Activated naive CD4-positive, alpha-beta T cell treated with anti-CD3 and anti-CD28 coated beads, Interleukin-2, amount 50 U/mL, for 24 hours (primary cell): ENCODE results near the gene SUN2.

Experiments
- H3K27ac Mint-ChIP-seq: one replicate; pipeline ENCODE4 v1.8.0; 2021; ENCODE audit warnings: mild to moderate bottlenecking, mixed read lengths
- H3K27me3 Mint-ChIP-seq: one replicate; pipeline ENCODE4 v1.8.0; 2021; ENCODE audit warnings: mixed read lengths
- H3K36me3 Mint-ChIP-seq: one replicate; pipeline ENCODE4 v1.8.0; 2021; ENCODE audit warnings: mixed read lengths
- H3K4me1 Mint-ChIP-seq: one replicate; pipeline ENCODE4 v1.8.0; 2021; ENCODE audit warnings: mixed read lengths
- H3K4me3 Mint-ChIP-seq: one replicate; pipeline ENCODE4 v1.8.0; 2021; ENCODE audit warnings: mild to moderate bottlenecking, mixed read lengths
- H3K9me3 Mint-ChIP-seq: one replicate; pipeline ENCODE4 v1.8.0; 2021; ENCODE audit warnings: mixed read lengths

Gene SUN2

DNA sequence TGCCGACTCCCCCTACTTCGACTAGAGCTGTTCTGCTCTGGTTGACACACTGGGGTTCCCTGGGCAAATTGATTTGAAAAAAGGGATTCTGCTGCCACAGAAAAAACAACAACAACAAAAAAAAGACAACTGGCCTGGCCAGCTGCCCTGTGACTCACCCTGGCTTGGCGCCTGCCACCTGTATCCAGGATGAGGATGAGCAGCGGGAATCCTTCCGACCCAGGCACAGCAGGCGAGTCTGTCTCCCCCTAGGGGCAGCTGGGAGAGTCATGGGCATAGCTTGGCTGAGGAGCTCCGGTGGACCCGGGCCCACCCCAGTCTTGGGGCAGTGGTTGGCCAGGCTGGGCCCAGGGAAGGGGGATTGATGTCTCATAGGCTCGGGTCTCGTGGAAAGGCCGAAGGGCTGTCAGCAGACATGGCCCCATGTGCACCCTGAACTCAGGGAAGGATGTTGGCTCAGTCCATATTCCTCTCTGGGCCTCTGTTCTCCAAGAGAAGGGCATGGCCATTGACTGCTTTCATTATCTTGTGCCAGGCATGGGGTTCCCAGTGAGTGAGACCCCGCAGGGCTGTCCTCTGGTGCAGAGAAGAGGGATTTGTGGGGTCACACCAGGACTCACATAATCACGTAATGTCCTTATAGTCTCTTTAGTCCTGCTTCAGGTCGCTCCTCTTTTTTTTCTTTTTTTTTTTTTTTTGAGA lies 10.4 kb upstream of the SUN2 start:
- no peak overlapping the region for H3K27ac Mint-ChIP-seq
- H3K4me1 Mint-ChIP-seq = peaks cover 13% of the 10 kb centered on the region

DNA sequence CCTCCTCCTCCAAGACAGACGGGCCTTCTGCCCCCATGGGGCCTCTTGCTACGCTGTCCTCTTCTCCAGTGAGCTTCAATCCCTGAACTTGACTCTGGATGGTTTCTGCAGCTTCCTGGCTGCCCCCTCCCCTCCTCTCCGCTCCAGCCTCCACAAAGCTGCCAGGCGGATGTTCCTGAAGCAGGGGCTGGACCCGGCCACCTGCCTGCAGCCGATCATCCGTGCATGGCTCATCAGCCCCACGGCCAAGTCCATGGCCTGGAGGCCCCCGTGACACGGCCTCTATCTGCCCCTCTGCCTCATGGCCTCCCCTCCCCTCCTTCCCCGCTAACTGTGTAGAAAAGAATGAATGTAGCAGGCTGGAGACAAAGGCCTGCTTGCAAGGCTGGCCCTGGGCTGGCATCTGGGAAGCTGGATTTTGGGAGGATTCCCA lies 6.8 kb upstream of the SUN2 start:
- Mint-ChIP-seq H3K4me3 (no peak overlapping the region), H3K27me3 (no peaks in the 10 kb centered on the region), H3K36me3 (no peaks in the 10 kb centered on the region), H3K4me1 (peaks cover 33% of the 10 kb centered on the region), H3K27ac (no peak overlapping the region), H3K9me3 (no peaks in the 10 kb centered on the region)

More for the DNA sequence above, 10.4 kb upstream of the SUN2 start:
- Mint-ChIP-seq H3K27me3 (no peaks in the 10 kb centered on the region), H3K9me3 (no peaks in the 10 kb centered on the region), H3K36me3 (no peaks in the 10 kb centered on the region), H3K4me3 (no peak overlapping the region)

DNA sequence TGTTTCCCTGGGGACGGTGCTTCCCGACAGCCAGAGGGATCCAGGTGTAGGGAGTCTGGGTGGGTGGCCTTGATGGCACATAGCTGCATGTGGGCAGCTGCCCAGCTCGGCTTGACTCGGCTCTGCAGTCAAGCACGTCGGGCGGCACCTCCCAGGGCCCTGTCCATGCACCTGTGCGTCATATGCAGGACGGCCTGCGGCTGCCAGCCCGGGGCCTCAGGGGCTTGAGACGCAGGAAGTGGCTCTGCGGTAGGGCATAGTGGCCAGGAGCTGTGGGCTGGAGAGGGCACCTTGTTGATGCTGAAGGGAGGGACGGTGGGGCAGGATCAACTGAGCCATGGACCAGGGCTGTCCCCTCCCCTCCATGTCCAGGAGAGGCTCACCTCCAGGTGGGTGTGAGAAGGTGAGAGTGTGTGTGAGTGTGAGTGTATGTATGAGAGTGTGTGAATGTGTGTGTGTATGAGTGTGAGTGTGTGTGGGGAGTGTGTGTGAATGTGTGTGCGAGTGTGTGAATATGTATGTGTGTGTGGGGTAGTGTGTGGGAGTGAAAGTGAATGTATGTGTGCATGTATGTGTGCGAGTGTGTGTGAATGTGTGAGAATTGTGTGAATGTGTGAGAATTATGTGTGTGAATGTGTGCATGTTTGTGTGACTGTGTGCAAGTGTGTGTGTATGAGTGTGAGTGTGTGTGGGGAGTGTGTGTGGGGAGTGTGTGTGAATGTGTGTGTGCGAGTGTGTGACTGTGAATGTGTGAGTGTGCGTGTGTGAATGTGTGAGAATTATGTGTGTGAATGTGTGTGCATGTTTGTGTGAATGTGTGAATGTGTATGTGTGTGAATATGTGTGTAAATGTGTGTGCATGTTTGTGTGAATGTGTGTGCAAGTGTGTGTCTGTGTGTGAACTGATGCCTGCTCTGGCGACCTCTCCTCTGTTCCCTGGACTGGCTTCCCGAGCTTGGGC lies 5.7 kb upstream of the SUN2 start:
- H3K4me3 Mint-ChIP-seq = no peak overlapping the region
- H3K27me3 Mint-ChIP-seq = no peaks in the 10 kb centered on the region
- no peak overlapping the region for H3K27ac Mint-ChIP-seq
- peaks cover 43% of the 10 kb centered on the region for H3K4me1 Mint-ChIP-seq
- no peaks in the 10 kb centered on the region for H3K36me3 Mint-ChIP-seq
- no peaks in the 10 kb centered on the region for H3K9me3 Mint-ChIP-seq

DNA sequence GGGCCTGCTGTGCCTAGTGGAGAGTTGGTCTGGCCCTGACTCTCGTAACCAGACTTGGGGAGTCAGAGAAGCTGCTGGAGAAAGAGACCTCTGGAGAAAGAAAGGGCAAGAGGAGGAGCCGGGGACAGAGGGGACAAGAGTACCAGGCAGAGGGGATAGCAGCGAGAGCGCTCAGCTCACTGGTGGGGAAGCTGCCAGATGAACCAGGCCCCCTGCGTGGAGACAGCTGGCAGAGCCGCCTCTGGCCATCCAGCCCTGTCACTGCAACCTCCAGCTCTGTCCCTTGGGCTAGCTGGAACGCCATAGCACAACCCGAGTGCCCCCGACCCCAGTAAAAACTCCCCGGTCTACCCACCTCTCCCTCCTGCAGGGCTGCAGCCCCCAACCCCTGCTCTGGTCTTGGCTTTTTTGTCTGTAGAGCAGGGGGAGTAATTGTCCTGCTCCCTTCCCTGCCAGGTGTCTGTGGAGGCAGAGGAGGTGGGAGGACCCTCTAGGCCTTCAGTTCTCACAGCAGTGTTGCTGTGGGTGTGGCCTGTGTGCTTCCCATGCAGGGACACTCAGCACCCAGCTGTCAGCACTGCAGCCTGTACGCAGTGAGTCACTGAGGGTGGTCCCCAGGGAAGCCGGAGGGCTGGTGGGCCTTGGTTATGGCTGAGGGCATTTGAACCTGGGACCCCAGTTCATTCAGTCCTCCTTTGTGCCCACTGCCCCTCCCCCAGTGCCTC lies 4.8 kb upstream of the SUN2 start:
- Mint-ChIP-seq H3K4me3 (no peak overlapping the region), H3K9me3 (no peaks in the 10 kb centered on the region), H3K4me1 (peaks cover 37% of the 10 kb centered on the region), H3K27ac (peak overlapping the region; percentile 12), H3K36me3 (no peaks in the 10 kb centered on the region), H3K27me3 (no peaks in the 10 kb centered on the region)

DNA sequence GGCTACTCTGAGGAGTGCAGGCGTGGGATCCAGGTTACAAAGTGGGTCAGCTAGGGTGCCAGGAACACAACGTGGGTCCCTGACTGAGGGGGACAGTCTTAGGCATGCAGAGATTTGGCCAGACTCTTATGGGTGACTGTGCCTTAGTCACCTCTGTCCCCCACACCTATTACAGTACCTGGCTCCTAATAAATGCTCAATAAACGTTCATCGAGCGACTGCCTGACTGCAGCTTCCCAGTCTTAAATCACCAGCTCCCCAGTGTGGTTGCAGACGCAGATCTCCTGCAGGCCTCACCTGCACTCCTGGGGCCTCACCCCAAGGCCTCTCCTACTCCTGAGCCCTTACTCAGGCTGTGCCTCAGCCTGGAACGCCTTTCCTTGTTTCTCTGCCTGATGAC lies 3.2 kb upstream of the SUN2 start:
- Mint-ChIP-seq H3K9me3 (no peaks in the 10 kb centered on the region), H3K4me3 (no peak overlapping the region), H3K27me3 (no peaks in the 10 kb centered on the region), H3K4me1 (peaks cover 45% of the 10 kb centered on the region), H3K27ac (peak overlapping the region; percentile 32), H3K36me3 (no peaks in the 10 kb centered on the region)

DNA sequence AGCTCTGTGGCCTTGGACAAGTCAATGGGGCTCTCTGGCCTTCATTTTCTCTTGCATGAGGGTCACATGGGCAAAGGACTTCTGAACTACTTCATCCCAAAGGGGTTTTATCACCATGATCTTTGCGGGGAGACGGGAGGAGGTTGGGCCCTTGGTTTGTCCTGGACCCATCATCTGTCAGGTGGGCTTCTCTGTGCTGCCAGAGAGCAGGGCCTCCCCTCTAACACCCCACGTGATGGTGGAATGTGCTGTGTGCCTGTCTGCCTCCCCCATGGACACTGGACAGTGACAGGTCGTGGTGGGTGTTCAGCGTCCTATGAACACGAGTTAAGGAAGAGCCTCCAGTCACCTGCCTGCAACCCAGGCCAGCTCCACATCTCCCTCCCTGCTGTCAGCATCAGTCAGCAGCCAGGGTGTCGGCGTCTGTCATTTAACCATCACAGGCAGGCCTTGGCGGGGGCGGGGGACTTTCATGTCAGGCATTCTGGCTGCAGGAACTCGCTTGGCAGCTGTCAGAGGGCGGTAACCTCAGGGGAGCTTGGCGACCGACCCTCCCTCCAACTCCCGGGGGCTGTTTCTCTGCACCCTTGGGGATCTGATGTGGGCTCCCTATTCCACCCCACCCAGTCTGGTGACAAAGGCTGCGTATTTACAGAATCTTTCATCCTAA lies 2.6 kb upstream of the SUN2 start:
- H3K27me3 Mint-ChIP-seq = no peaks in the 10 kb centered on the region
- H3K9me3 Mint-ChIP-seq = no peaks in the 10 kb centered on the region
- H3K4me1 Mint-ChIP-seq = peaks cover 51% of the 10 kb centered on the region
- H3K36me3 Mint-ChIP-seq = no peaks in the 10 kb centered on the region
- H3K4me3 Mint-ChIP-seq = peak overlapping the region; percentile 1
- H3K27ac Mint-ChIP-seq = peak overlapping the region; percentile 37

DNA sequence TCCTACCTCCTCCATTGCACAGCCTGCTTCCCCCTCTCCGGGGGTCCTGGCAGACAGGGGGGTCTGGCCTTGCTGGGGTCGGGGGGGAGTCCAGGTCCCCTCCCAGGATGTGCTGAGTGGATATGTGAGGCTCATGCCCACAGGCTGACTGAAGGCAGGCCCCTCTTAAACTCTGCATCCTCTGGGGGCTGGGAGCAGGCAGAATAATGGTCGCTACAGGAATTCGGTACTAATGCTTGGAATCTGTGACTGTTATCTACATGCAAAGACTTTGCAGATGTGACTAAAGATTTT lies 1.6 kb upstream of the SUN2 start:
- no peaks in the 10 kb centered on the region for H3K27me3 Mint-ChIP-seq
- no peaks in the 10 kb centered on the region for H3K9me3 Mint-ChIP-seq
- H3K4me1 Mint-ChIP-seq = peaks cover 61% of the 10 kb centered on the region
- peak overlapping the region; percentile 70 for H3K27ac Mint-ChIP-seq
- H3K4me3 Mint-ChIP-seq = peak overlapping the region; percentile 90
- no peaks in the 10 kb centered on the region for H3K36me3 Mint-ChIP-seq

DNA sequence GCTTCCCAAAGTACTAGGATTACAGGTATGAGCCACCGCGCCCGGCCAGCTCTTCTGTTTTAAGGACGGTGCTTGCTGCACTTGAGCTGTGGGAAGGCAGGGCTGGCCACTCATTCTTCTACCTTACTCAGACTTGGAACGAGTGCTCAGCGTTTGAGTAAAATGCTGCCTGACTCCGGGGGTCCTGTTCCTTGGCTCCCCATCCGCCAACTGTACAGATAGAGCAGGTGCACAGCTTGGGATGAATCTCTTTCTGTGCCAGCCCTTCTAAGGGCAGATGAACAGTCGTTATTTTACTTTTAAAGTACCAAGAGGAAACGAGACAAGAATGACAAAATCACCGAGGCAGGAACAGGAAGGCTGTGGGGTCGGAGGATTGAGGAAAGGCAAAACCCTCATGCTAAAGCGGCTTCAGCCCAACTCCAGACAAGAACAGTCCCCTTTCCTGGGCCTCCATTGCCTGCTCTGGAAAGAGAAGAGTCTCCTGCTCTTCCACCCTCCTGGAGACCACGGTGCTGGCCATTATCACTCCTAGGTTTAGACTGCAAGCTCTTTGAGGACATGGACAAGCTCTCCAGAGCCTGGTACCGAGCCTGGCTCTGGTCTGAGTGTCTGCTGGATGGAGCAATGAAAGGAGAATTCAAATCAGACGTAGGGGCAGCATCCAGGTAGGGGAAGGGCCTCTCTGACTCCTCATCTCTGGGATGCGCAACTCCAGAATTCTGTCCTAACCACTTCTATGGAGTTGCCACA lies 1.1 kb upstream of the SUN2 start:
- no peaks in the 10 kb centered on the region for H3K9me3 Mint-ChIP-seq
- H3K36me3 Mint-ChIP-seq = peaks cover under 1% of the 10 kb centered on the region
- peak overlapping the region; percentile 91 for H3K27ac Mint-ChIP-seq
- H3K4me3 Mint-ChIP-seq = peak overlapping the region; percentile 90
- H3K27me3 Mint-ChIP-seq = no peaks in the 10 kb centered on the region
- peaks cover 66% of the 10 kb centered on the region for H3K4me1 Mint-ChIP-seq

DNA sequence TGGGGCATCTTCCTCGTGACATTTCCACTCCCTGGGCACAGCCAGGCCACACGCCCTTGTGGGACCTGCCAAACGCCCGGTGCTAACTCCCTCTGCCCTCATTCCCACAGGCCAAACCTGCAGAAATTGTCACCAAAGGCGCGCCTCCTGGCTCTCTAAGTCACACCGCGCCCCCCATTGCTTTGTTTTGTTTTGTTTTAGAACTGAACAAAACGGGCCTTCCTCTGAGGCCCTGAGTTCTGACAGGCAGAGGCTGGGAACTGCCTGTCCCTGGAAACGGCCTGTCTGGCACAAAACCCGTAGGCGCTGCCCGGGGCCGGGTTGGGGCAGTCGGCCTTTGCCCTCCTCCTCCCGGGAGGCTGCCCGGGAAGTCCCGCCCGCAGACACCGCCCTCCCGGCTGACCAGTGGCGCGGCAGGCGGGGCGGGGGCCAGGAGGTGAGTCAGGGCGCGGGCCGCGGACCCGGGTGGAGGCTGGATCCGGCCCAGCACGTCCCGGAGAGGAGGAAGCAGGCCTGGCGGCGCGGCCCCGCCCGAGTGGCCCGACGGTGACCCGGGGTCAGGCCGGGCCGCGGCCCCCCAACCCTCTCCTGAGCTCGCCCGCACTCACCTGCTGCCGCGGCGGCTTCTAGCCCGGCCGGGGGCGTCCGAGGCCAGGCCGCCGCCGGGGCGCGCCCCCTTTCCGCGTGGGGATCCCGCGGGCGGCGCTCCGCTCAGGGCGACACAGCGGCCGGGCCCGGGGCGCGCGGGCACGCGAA lies 465 bp downstream of the SUN2 start:
- Mint-ChIP-seq H3K27ac (peak overlapping the region; percentile 91), H3K27me3 (no peaks in the 10 kb centered on the region), H3K36me3 (peaks cover 2% of the 10 kb centered on the region), H3K9me3 (no peaks in the 10 kb centered on the region), H3K4me3 (peak overlapping the region; percentile 95), H3K4me1 (peaks cover 76% of the 10 kb centered on the region)

DNA sequence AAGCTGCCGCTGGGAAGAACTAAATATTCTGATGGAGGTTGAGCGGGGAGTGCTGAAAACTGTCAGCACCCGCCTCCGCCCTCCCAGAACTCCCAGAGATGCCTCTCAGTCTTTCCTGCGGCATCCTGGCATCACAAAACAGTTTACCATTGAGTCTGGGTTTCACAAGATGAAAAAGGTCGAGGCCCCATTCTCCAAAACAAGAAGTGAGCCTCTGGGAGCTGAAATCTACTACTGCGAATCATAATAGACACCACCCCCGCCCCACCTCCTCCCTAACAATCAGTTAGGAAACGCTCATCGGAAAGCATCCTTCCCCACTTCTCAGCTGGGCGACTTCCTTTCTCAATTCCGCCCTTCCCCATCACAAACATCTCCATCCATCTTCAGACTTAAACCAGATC lies 1.0 kb downstream of the SUN2 start:
- H3K4me3 Mint-ChIP-seq = peak overlapping the region; percentile 95
- H3K4me1 Mint-ChIP-seq = peaks cover 80% of the 10 kb centered on the region
- H3K27me3 Mint-ChIP-seq = no peaks in the 10 kb centered on the region
- peak overlapping the region; percentile 91 for H3K27ac Mint-ChIP-seq
- peaks cover 2% of the 10 kb centered on the region for H3K36me3 Mint-ChIP-seq
- no peaks in the 10 kb centered on the region for H3K9me3 Mint-ChIP-seq

DNA sequence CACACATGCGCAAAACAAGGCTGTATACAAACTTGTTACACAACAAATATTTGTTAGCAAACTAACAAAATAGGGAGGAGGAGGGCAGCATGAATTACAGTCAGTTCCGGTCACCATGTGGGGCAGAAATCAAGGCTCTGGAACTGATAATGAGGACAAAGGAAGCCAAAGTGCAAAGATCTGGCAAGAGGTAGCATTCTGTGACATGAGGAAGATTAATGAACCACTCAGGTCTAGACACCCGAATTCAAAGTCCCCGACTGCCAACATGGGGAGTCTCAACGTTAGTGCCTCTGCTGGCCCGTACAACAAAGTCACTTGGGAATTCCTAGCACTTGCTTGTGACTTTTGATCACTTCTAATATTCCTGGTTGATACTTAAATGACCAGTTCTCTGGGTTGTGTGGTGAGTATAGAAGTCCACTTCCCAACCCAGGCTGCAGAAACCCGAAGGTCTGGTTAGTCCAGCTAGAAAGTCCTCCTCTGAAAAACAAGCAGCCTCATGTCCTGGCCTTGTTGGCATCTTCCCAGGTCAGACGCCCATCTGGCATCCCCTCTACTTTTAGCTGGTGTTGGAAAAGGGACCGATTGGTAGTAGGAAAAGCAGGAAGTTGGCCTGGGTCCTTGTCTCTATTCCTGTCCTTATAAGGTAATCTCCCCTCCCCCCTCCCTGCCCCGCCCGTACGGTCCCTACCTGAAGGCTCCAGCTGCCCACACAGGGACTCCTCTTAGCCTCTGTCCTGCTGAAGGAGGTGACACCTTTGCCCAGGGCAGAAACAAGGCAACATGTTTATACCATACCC lies 1.6 kb downstream of the SUN2 start:
- Mint-ChIP-seq H3K4me1 (peaks cover 81% of the 10 kb centered on the region), H3K4me3 (peak overlapping the region; percentile 95), H3K27ac (peak overlapping the region; percentile 91), H3K27me3 (no peaks in the 10 kb centered on the region), H3K9me3 (no peaks in the 10 kb centered on the region), H3K36me3 (peaks cover 5% of the 10 kb centered on the region)

DNA sequence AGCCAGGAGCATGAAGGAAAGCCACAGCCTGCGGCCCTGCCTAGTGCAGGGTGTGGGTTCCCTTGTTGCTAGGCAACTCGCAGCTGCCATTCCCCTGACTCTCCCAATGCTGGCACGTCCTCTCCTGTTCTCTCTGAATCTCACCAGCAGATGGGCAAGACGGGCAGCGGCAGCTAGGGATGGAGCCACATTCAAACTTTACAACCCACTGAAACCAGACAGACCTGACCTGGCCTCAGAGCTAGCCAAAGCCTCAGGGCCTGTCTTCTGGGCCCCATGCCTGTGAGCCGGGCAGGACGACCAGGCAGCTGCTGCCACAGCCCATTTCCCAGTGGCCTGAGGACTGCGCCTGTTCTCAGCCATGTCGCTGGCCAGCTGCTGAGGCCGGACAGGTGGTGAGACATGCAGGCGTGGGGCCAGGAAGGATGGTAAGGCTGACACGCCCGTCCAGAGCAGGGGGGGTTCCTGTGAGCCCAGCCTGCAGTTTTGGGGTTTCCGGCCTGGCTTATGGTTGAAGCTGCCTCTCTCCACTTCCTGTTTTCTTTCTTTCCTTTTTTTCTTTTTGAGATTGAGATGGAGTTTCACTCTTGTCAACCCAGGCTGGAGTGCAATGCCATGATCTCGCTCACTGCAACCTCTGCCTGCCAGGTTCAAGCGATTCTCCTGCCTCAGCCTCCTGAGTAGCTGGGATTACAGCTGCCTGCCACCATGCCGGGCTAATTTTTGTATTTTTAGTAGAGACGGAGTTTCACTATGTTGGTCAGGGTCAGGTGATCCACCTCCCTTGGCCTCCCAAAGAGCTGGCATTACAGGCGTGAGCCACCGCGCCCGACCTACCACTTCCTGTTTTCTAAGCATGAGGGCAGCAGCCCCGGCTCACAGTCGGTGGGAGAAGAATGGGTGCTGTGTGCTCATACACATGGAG lies 4.1 kb downstream of the SUN2 start:
- peak overlapping the region; percentile 95 for H3K4me3 Mint-ChIP-seq
- no peaks in the 10 kb centered on the region for H3K9me3 Mint-ChIP-seq
- H3K27ac Mint-ChIP-seq = peak overlapping the region; percentile 98
- H3K27me3 Mint-ChIP-seq = no peaks in the 10 kb centered on the region
- peaks cover 5% of the 10 kb centered on the region for H3K36me3 Mint-ChIP-seq
- H3K4me1 Mint-ChIP-seq = peaks cover 61% of the 10 kb centered on the region

DNA sequence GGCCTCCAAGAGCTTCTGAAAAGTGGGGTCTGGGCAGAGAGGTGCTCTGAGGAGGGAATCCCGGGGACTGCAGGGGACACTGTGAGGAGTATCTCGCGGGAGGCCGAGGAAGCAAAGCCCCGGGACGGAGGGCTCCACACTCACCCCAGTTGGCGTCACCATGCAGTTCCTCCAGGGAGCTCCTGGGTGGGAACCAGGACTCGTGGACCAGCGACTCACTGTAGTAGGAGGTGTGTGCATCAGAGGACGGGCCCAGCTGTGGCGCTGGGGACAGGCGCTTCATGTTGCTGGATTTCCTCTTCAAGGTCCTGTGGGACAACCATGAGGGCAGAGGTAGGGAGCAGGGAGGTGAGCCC lies 4.8 kb downstream of the SUN2 start:
- Mint-ChIP-seq H3K27ac (peak overlapping the region; percentile 98), H3K4me1 (peaks cover 57% of the 10 kb centered on the region), H3K27me3 (no peaks in the 10 kb centered on the region), H3K36me3 (peaks cover 5% of the 10 kb centered on the region), H3K4me3 (peak overlapping the region; percentile 95), H3K9me3 (no peaks in the 10 kb centered on the region)
